ENCODE measurements around the gene FDPS.
"Not testable (repeated sequence)": the region's sequence is repeated elsewhere in the genome, so short reads cannot be mapped to it uniquely, and the experiment has no call there.

The FDPS gene

DNA sequence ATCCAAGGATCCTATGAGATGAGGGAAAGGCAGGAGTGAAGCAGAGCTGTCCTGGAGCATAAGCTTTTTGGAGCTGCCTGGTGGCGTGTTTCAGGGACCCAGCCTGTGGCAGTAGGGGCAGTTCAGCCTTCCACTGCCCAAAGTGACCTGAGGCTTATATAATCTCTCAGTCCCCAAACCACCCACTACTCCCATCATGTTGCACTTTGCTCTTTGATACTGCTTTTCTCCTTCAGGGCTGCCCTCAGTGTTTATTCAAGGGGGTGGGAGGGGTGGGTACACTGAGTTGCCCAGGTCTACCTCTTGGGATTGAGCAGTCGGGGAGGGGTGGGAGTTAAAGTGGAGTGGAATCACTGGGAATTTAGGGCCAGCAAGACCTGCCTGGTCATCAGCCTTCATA lies 22.1 kb upstream of the FDPS start:
- no peak for DNase-seq (ENCODE audit: low read depth)
- TF ChIP-seq, protein P1, sequence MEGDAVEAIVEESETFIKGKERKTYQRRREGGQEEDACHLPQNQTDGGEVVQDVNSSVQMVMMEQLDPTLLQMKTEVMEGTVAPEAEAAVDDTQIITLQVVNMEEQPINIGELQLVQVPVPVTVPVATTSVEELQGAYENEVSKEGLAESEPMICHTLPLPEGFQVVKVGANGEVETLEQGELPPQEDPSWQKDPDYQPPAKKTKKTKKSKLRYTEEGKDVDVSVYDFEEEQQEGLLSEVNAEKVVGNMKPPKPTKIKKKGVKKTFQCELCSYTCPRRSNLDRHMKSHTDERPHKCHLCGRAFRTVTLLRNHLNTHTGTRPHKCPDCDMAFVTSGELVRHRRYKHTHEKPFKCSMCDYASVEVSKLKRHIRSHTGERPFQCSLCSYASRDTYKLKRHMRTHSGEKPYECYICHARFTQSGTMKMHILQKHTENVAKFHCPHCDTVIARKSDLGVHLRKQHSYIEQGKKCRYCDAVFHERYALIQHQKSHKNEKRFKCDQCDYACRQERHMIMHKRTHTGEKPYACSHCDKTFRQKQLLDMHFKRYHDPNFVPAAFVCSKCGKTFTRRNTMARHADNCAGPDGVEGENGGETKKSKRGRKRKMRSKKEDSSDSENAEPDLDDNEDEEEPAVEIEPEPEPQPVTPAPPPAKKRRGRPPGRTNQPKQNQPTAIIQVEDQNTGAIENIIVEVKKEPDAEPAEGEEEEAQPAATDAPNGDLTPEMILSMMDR (conservative IDR thresholded peaks at IDR 0.05; ENCODE audit: low read length): no peak
- H3K4me3 ChIP-seq (ENCODE audit: low read length): no peak overlapping the region

DNA sequence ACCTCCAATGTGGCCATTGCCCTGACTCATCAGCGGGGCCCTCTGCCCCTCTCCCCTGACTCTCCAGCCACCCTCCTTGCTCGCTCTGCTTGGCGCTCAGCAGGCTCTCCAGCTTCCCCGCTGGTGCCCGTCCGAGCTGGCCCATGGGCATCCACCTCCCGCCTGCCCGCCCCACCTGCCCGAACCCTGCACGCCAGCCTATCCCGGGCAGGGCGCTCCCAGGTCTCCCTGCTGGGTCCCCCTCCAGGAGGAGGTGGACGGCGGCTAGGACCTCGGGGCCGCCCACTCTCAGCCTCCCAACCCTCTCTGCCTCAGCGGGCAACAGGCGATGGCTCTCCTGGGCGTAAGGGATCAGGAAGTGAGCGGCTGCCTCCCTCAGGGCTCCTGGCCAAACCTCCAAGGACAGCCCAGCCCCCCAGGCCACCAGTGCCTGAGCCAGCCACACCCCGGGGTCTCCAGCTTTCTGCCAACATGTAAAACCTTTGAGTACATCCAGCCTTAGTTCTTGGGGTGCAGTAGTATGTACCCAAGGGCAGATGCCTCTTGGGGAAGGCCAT lies 20.6 kb upstream of the FDPS start:
- no peak for DNase-seq (ENCODE audit: low read depth)
- no peak overlapping the region for H3K4me3 ChIP-seq (ENCODE audit: low read length)
- TF ChIP-seq, protein P1 (conservative IDR thresholded peaks at IDR 0.05; ENCODE audit: low read length): no peak

DNA sequence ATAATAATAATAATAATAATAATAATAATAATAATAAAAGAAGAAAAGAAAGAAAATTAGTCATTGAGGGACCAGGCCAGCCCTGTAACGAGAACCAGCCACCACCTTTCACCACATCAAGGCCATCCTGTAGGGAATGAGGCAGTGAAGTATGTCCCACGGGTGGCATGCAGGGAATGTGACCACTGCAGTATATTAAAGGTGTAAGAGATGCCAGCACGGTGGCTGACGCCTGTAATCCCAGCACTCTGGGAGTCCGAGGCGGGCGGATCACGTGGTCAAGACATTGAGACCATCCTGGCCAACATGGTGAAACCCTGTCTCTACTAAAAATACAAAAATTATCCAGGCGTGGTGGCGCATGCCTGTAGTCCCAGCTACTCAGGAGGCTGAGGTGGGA lies 17.7 kb upstream of the FDPS start:
- DNase-seq (ENCODE audit: low read depth): not testable (repeated sequence)

DNA sequence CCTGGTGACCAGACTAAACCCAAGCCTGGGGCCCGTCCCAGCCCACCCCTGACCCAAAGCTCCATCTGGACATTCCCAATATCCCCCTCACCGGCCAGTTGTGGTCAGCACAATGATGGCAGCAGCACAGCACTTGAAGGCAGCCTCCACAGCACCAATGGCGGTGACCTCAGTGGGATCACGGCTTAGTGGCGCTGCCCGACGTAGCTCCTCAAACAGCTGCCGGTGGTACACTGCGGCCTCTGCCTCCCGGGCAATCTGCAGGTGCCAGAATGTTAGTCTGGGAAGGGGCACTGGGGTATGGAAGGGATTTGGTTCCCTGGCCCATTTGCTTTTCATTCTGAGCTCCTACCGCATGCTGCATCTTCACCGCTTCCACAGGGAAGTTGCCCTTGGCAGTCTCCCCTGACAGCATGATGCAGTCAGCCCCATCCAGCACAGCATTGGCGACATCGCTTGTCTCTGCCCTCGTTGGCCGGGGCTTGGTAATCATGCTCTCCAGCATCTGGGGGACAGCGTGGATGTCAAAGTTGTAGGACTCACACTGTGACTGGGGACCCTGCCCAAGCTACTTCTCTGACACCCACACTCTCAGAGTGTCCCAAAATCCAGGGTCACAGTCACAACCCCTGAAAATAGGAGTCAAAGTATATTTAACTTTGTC lies 15.4 kb upstream of the FDPS start:
- no peak for DNase-seq (ENCODE audit: low read depth)
- TF ChIP-seq, protein P1 (conservative IDR thresholded peaks at IDR 0.05; ENCODE audit: low read length): no peak
- no peak overlapping the region for H3K4me3 ChIP-seq (ENCODE audit: low read length)

More for the DNA sequence above, 17.7 kb upstream of the FDPS start:
- H3K4me3 ChIP-seq (ENCODE audit: low read length): not testable (repeated sequence)

DNA sequence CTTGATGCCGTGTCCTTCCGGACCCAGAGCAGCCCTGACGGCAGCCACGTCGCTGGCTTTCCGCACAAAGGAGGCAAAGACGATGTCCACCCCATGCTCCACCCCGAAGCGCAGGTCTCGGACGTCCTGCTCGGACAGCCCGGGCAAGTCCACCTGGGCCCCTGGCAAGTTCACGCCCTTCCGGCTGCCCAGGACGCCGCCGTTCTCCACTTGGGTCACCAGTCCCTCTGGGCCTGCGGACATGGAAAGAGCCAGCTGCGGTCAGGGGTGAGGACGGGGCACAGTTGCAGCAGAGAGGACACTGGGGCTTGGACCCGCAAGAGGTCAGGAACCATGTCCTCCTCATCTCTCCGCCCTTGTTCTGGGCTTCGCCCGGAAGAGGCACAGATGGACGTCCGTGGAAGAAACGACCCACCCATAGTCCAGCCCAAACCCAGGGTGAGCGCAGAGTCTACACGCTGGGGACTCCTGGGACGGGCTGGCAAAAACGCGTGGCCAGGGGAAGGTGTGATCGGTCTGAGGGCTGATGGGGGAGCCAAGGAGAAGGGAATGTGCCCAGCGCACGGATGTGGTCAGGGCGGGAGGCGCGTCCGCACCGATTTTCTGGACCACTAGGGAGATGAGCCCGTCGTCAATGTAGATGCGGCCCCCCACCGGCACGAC lies 14.0 kb upstream of the FDPS start:
- TF ChIP-seq, protein P1 (conservative IDR thresholded peaks at IDR 0.05; ENCODE audit: low read length): no peak
- H3K4me3 ChIP-seq (ENCODE audit: low read length): no peak overlapping the region
- DNase-seq (ENCODE audit: low read depth): no peak

DNA sequence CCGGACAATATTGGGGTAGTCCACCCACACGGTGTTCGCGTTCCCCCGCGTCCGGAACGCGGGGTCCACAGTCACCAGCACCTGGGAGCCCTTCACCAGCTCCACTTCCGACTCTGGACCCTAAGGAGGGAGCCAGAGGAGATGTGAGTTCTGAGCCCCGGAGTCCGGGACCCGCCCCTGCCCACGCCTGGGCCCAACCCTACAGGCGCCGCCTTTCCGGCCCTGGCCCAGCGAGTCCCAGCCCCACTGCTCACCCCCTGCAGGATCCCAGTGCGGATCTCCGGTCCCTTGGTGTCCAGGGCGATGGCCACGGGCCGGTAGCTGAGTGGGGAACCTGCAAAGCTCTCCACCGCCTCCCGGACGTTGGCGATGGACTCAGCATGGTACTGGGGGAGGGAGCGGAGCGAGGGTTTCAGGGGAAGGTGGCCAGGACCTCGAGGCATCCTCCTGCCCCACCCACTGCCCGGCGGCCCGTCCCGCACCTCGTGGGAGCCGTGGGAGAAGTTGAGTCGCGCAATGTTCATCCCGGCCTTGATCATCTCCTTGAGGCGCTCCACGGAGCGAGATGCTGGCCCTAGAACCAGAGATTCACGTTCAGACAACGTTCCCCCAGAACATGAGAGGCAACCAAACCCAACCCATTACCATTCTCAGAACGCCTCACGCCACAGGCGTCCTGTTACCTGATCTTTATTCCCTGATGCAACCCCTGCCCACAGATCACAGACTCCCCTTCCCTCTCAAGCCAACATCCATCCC lies 13.3 kb upstream of the FDPS start:
- TF ChIP-seq, protein P1 (conservative IDR thresholded peaks at IDR 0.05; ENCODE audit: low read length): no peak
- H3K4me3 ChIP-seq (ENCODE audit: low read length): no peak overlapping the region

DNA sequence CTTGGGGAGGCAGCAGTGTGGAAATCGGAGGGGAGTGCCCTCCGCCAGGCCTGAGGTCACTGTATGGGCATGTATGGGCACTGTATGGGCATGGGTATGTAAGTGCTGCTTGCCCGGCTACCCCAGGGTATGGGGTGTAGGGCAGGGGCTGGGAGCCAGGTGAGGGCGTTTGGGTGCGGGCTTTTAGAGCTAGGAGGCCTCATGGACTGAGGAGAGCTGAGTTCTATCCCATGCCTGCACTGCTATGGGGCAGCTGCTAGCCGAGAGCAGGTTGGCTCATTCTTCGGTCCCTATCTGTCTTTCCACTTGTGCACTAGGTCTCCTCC lies 12.8 kb upstream of the FDPS start:
- H3K4me3 ChIP-seq (ENCODE audit: low read length): no peak overlapping the region
- TF ChIP-seq, protein P1 (conservative IDR thresholded peaks at IDR 0.05; ENCODE audit: low read length): no peak
- no peak for DNase-seq (ENCODE audit: low read depth)

More for the DNA sequence above, 13.3 kb upstream of the FDPS start:
- DNase-seq (ENCODE audit: low read depth): no peak

Measured in AG10803 (cell line).